HG03520 (cell line): Measurements from ENCODE around the gene TJP2.
"Not testable (repeated sequence)": the region's sequence is repeated elsewhere in the genome, so short reads cannot be mapped to it uniquely, and the experiment has no call there.

Experiments used
- ATAC-seq: cut with Tn5 transposase; IDR thresholded peaks from one replicate; pipeline ENCODE4 v1.9.1; 2021; ENCODE audit warnings: mild to moderate bottlenecking, moderate library complexity; ENCODE audit not compliant: unreplicated experiment

Gene TJP2

GRCh38 chr9:69157751-69158466, 16.2 kb upstream of the TJP2 start:
- ATAC-seq, result no peak

GRCh38 chr9:69158471-69158870, 15.6 kb upstream of the TJP2 start:
- no peak for ATAC-seq

- not testable (repeated sequence) for ATAC-seq
Observed at GRCh38 chr9:69164573-69164972, 9.5 kb upstream of the TJP2 start.

- ATAC-seq, result no peak
Observed at GRCh38 chr9:69165581-69165980, 8.5 kb upstream of the TJP2 start.

GRCh38 chr9:69168709-69169217, 5.3 kb upstream of the TJP2 start:
- ATAC-seq, result peak; percentile 71

GRCh38 chr9:69170231-69170630, 3.8 kb upstream of the TJP2 start:
- ATAC-seq, result no peak

GRCh38 chr9:69171049-69171448, 3.0 kb upstream of the TJP2 start:
- no peak for ATAC-seq

GRCh38 chr9:69171517-69171916, 2.6 kb upstream of the TJP2 start:
- ATAC-seq, result no peak

GRCh38 chr9:69172895-69173294, 1.2 kb upstream of the TJP2 start:
- no peak for ATAC-seq

GRCh38 chr9:69173497-69173890, 583 bp upstream of the TJP2 start:
- peak; percentile 1 for ATAC-seq

GRCh38 chr9:69174616-69175463, 763 bp downstream of the TJP2 start:
- peak; percentile 42 for ATAC-seq

- peak; percentile 15 for ATAC-seq
Observed at GRCh38 chr9:69175486-69175885, 1.4 kb downstream of the TJP2 start.

- no peak for ATAC-seq
Observed at GRCh38 chr9:69176471-69177171, 2.5 kb downstream of the TJP2 start.

GRCh38 chr9:69178583-69179011, 4.5 kb downstream of the TJP2 start:
- no peak for ATAC-seq

- ATAC-seq, result no peak
Observed at GRCh38 chr9:69179037-69179436, 5.0 kb downstream of the TJP2 start.

- no peak for ATAC-seq
Observed at GRCh38 chr9:69180200-69180599, 6.1 kb downstream of the TJP2 start.

- no peak for ATAC-seq
Observed at GRCh38 chr9:69180670-69181069, 6.6 kb downstream of the TJP2 start.

- no peak for ATAC-seq
Observed at GRCh38 chr9:69181908-69182353, 7.9 kb downstream of the TJP2 start.

- ATAC-seq, result no peak
Observed at GRCh38 chr9:69184266-69184665, 10.2 kb downstream of the TJP2 start.

GRCh38 chr9:69186841-69187611, 12.9 kb downstream of the TJP2 start:
- no peak for ATAC-seq

- no peak for ATAC-seq
Observed at GRCh38 chr9:69188975-69189374, 14.9 kb downstream of the TJP2 start.
